ENCODE results near the gene LGI4.

DNA sequence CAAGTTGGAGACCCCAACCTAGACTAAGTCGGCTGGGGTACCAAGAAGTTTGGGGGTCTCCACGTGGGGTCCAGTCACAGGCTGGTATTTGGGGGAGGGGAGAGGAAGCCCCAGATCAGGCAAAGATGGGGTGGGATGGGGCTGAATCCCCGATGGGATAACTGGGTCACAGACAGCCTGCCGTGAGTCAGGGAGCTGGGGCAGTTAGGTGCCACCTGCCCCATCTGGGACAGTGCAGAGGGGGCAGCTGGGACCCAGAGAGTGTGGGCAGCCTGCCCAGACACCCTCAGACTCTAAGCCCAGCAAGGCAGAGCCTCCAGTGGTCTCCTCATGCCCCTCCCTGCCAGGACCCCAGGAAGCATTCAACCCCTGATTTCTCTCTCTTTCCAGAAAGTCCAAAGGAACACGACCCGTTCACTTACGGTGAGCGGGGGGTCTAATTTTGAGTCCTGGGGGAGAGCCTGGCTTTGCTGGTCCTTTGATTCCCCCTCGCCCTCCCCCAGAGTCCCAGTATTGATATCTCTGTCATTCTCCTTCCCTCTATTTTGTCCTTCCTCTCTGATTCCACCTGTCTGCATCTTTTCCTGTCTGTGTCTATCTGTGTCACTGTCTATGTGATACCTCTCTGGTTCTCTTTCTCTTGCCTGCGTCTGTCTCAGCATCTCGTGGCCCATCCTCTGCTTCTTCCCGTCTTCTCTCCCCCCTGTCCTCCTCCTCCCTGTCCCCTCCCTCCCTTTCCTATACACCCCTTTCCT lies 5.5 kb upstream of the LGI4 start:
- no peak for TF ChIP-seq EZH2 (IDR thresholded peaks at IDR 0.05; ENCODE audit: insufficient read depth, low read length)
- TF ChIP-seq, protein P1, sequence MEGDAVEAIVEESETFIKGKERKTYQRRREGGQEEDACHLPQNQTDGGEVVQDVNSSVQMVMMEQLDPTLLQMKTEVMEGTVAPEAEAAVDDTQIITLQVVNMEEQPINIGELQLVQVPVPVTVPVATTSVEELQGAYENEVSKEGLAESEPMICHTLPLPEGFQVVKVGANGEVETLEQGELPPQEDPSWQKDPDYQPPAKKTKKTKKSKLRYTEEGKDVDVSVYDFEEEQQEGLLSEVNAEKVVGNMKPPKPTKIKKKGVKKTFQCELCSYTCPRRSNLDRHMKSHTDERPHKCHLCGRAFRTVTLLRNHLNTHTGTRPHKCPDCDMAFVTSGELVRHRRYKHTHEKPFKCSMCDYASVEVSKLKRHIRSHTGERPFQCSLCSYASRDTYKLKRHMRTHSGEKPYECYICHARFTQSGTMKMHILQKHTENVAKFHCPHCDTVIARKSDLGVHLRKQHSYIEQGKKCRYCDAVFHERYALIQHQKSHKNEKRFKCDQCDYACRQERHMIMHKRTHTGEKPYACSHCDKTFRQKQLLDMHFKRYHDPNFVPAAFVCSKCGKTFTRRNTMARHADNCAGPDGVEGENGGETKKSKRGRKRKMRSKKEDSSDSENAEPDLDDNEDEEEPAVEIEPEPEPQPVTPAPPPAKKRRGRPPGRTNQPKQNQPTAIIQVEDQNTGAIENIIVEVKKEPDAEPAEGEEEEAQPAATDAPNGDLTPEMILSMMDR (IDR thresholded peaks at IDR 0.05; ENCODE audit: insufficient read depth, low read depth, low read length) = no peak
